GM18508 (cell line): ENCODE measurements around the gene GABBR2.

ENCODE experiments used
- ATAC-seq: cut with Tn5 transposase; IDR thresholded peaks from one replicate; pipeline ENCODE4 v1.9.1; 2021; ENCODE audit warnings: moderate number of reproducible peaks; ENCODE audit not compliant: insufficient read depth, unreplicated experiment

The GABBR2 gene

GRCh38 chr9:98391867-98392266 is 316.9 kb downstream of the GABBR2 start:
- ATAC-seq = no peak

GRCh38 chr9:98391406-98391805 is 317.3 kb downstream of the GABBR2 start:
- ATAC-seq = no peak

- no peak for ATAC-seq
Observed at GRCh38 chr9:98385751-98386150, 323.0 kb downstream of the GABBR2 start.

GRCh38 chr9:98383758-98384157 is 325.0 kb downstream of the GABBR2 start:
- no peak for ATAC-seq

- ATAC-seq = no peak
Observed at GRCh38 chr9:98381311-98382103, 327.2 kb downstream of the GABBR2 start.

GRCh38 chr9:98380065-98380681 is 328.6 kb downstream of the GABBR2 start:
- ATAC-seq = no peak

- ATAC-seq = no peak
Observed at GRCh38 chr9:98379572-98379971, 329.2 kb downstream of the GABBR2 start.

- ATAC-seq = no peak
Observed at GRCh38 chr9:98378794-98379193, 329.9 kb downstream of the GABBR2 start.

- no peak for ATAC-seq
Observed at GRCh38 chr9:98378206-98378780, 330.4 kb downstream of the GABBR2 start.

GRCh38 chr9:98375138-98375726 is 333.5 kb downstream of the GABBR2 start:
- ATAC-seq = no peak

GRCh38 chr9:98374385-98375051 is 334.2 kb downstream of the GABBR2 start:
- no peak for ATAC-seq

GRCh38 chr9:98373609-98374008 is 335.1 kb downstream of the GABBR2 start:
- ATAC-seq = no peak

GRCh38 chr9:98372077-98372836 is 336.5 kb downstream of the GABBR2 start:
- ATAC-seq = no peak

GRCh38 chr9:98370976-98371315 is 337.8 kb downstream of the GABBR2 start:
- ATAC-seq = no peak

- ATAC-seq = no peak
Observed at GRCh38 chr9:98370300-98370975, 338.3 kb downstream of the GABBR2 start.

GRCh38 chr9:98369896-98370295 is 338.8 kb downstream of the GABBR2 start:
- ATAC-seq = no peak

- no peak for ATAC-seq
Observed at GRCh38 chr9:98369471-98369870, 339.3 kb downstream of the GABBR2 start.

GRCh38 chr9:98369066-98369425 is 339.7 kb downstream of the GABBR2 start:
- ATAC-seq = no peak

- no peak for ATAC-seq
Observed at GRCh38 chr9:98368366-98369065, 340.2 kb downstream of the GABBR2 start.
